Activated T-cell treated with anti-CD3 and anti-CD28 coated beads, Interleukin-2, amount 50 U/mL, for 72 hours (primary cell): ENCODE data around the gene PPP4R1. TPM values are rescaled to one million over a fixed set of nuclear protein-coding genes. Genes with fewer than 3 reads are reported as not detected.

Experiments
- ATAC-seq, 2 donors: fragments of 150-1000 bp; cut with Tn5 transposase; replicated peaks in 1 of 2; 2 replicates each; pipeline ENCODE4 v1.10.0; 2021; ENCODE audit warnings: moderate library complexity in 2 of 2, mild to moderate bottlenecking in 1 of 2
- DNase-seq, 2 donors: peaks; one replicate each; pipeline ENCODE4 v3.0.0; 2021 to 2022; ENCODE audit warnings: mixed read lengths in 1 of 2
- H3K27ac Mint-ChIP-seq: one replicate; pipeline ENCODE4 v1.8.0; 2022; ENCODE audit warnings: mild to moderate bottlenecking, moderate library complexity, mixed read lengths
- H3K27me3 Mint-ChIP-seq: one replicate; pipeline ENCODE4 v1.8.0; 2022; ENCODE audit warnings: low read depth, mixed read lengths
- H3K36me3 Mint-ChIP-seq, 2 donors: one replicate each; pipeline ENCODE4 v1.8.0; 2022; ENCODE audit warnings: mixed read lengths in 2 of 2, mild to moderate bottlenecking in 1 of 2; ENCODE audit not compliant: insufficient read depth in 2 of 2
- H3K4me1 Mint-ChIP-seq: one replicate; pipeline ENCODE4 v1.8.0; 2022; ENCODE audit warnings: low read depth, mixed read lengths
- H3K4me3 Mint-ChIP-seq, 2 donors: one replicate each; pipeline ENCODE4 v1.8.0; 2022; ENCODE audit warnings: mild to moderate bottlenecking in 2 of 2, mixed read lengths in 2 of 2, moderate library complexity in 2 of 2
- H3K9me3 Mint-ChIP-seq, 2 donors: one replicate each; pipeline ENCODE4 v1.8.0; 2022; ENCODE audit warnings: mixed read lengths in 2 of 2
- total RNA-seq, 2 donors: library from RNA; stranded (reverse); gene quantifications; one replicate each; pipeline ENCODE4 v1.2.3, GENCODE V29; 2022

Gene PPP4R1
- total RNA-seq, 2 donors from 2014 or later = 17.5 to 23.7 TPM

DNA sequence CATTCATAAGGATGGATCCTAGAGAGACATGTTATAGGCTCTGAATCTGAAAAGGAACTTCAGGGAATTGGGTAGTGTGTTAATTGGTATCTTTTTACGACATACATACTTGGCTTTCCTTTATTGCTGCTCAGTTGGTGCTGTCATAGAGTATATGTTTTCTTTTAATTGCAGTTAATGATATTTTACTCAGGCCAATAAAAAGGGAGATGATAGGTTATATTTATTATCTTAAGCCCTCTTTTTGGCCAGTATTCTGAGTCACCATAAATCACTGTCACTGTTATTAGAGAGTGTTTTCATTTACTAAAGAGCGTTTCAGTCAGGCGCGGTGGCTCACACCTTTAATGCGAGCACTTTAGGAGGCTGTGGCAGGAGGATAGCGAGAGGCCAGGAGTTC, 91.4 kb downstream of the PPP4R1 start:
- no peaks in the 10 kb centered on the region for H3K27me3 Mint-ChIP-seq
- H3K27ac Mint-ChIP-seq = no peak overlapping the region
- ATAC-seq = no peak
- H3K9me3 Mint-ChIP-seq = no peaks in the 10 kb centered on the region
- no peak for DNase-seq
- no peaks in the 10 kb centered on the region for H3K4me1 Mint-ChIP-seq
- no peak overlapping the region for H3K4me3 Mint-ChIP-seq
- H3K36me3 Mint-ChIP-seq = peaks cover 0 to 11% of the 10 kb centered on the region in 2 donors

DNA sequence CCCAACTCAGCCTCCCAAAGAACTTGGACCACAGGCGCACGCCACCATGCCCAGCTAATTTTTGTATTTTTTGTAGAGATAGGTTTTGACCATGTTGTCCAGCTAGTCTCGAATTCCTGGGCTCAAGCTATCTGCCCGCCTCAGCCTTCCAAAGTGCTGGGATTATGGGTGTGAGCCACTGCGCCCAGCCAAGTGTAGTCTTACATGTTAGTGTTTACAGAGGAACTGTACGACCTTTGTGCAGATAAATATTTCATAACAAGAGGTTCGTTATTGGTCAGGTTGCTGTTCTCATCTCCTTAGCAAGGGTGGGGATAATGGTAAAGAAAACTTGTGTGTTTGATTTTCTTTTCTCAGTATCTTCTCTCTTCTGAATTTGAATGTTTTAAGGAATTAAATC, 92.6 kb downstream of the PPP4R1 start:
- H3K4me3 Mint-ChIP-seq = no peak overlapping the region
- H3K4me1 Mint-ChIP-seq = no peaks in the 10 kb centered on the region
- DNase-seq (no peak), ATAC-seq (no peak)
- H3K9me3 Mint-ChIP-seq = no peaks in the 10 kb centered on the region
- H3K36me3 Mint-ChIP-seq = peaks cover 0 to 2% of the 10 kb centered on the region in 2 donors
- H3K27ac Mint-ChIP-seq = no peak overlapping the region
- H3K27me3 Mint-ChIP-seq = no peaks in the 10 kb centered on the region

DNA sequence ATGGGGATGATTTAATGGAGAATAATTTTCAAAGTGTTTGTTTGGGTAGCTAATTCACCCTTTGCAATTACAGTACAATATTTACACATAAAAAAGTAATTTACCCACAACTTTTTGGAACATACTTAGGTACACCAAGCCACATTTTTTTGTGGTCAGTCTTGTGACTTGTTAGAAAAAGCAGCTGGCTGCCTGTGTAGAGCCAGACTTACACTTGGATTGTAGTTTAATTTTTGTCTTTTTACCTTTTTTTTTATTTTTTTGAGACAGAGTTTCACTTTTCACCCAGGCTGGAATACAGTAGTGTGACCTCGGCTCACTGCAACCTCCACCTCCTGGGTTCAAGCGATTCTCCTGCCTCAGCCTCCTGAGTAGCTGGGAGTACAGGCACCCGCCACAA, 93.7 kb downstream of the PPP4R1 start:
- Mint-ChIP-seq H3K27me3 (no peaks in the 10 kb centered on the region), H3K36me3 (peaks cover 0 to 2% of the 10 kb centered on the region in 2 donors), H3K4me1 (no peaks in the 10 kb centered on the region), H3K9me3 (no peaks in the 10 kb centered on the region), H3K4me3 (no peak overlapping the region), H3K27ac (no peak overlapping the region)
- DNase-seq = no peak
- no peak for ATAC-seq

DNA sequence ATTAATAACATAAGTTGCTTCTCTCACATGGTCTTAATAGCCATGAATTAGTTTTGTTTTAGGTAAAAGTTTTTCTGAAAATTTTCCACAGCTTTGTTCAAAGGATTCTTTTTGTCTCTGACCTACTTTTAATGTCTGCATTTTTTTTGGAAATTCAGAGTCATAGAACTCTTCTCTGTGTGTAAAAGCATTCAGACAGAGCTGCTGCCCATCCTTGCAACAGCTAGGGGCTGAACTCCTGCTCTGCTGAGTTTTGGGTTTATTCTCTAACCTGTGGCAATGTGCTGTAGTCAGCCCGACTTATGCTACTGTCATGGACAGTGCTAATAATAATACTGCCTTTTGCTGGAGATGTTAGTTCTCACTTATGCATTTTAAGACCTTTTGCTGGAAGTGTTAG, 95.0 kb downstream of the PPP4R1 start:
- ATAC-seq = no peak
- Mint-ChIP-seq H3K4me1 (no peaks in the 10 kb centered on the region), H3K27me3 (no peaks in the 10 kb centered on the region), H3K27ac (no peak overlapping the region), H3K9me3 (no peaks in the 10 kb centered on the region), H3K36me3 (peaks cover 0 to 2% of the 10 kb centered on the region in 2 donors), H3K4me3 (no peak overlapping the region)
- DNase-seq = no peak

DNA sequence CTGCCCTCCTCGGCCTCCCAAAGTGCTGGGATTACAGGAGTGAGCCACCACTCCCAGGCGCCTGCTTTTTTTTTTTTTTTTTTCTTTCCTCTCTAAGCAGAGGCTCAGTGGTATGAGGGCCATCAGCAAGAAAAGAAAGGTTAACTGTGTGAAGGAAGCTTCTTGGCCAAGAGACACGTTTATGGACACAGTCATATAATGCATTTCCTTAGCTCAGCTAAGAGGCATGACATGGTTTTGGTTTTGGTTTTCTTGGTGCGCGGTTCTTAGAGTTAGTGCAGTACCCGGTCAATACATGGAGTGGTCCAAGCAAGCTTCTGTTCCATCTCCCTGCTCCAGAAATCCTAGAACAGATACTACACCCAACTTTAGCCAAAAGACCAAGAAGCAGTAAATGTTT, 96.5 kb downstream of the PPP4R1 start:
- no peak for DNase-seq
- Mint-ChIP-seq H3K4me3 (no peak overlapping the region), H3K27me3 (no peaks in the 10 kb centered on the region), H3K36me3 (peaks cover 0 to 2% of the 10 kb centered on the region in 2 donors), H3K4me1 (no peaks in the 10 kb centered on the region), H3K9me3 (no peaks in the 10 kb centered on the region), H3K27ac (no peak overlapping the region)
- ATAC-seq = no peak

DNA sequence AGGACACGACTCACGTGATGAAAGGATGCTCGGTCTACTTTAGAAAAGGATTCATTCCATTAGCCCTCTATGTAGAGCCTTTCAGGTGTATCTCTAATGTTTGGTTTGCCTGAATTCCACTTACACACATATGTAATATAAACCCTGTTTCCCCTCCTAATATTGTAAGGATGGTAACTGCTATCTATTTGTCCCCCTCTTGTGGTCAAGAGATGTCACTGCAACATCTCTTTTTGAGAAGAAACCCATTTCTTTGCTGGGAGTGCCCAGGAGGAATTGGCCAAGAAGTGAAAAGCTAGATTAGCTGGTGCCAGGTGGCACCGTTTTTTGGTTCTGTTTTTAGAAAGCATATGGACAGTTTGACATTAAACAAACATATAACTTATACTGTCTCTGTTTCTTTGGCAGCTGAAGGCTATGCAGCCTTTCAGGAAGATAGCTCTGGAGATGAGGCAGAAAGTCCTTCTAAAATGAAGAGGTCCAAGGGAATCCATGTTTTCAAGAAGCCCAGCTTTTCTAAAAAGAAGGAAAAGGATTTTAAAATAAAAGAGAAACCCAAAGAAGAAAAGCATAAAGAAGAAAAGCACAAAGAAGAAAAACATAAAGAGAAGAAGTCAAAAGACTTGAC, 97.8 kb downstream of the PPP4R1 start:
- ATAC-seq (no peak), DNase-seq (peak; percentile 4 to 19)
- no peak overlapping the region for H3K4me3 Mint-ChIP-seq
- no peaks in the 10 kb centered on the region for H3K9me3 Mint-ChIP-seq
- peaks cover 0 to 2% of the 10 kb centered on the region in 2 donors for H3K36me3 Mint-ChIP-seq
- H3K27ac Mint-ChIP-seq = peak overlapping the region; percentile 77
- H3K27me3 Mint-ChIP-seq = no peaks in the 10 kb centered on the region
- H3K4me1 Mint-ChIP-seq = no peaks in the 10 kb centered on the region

DNA sequence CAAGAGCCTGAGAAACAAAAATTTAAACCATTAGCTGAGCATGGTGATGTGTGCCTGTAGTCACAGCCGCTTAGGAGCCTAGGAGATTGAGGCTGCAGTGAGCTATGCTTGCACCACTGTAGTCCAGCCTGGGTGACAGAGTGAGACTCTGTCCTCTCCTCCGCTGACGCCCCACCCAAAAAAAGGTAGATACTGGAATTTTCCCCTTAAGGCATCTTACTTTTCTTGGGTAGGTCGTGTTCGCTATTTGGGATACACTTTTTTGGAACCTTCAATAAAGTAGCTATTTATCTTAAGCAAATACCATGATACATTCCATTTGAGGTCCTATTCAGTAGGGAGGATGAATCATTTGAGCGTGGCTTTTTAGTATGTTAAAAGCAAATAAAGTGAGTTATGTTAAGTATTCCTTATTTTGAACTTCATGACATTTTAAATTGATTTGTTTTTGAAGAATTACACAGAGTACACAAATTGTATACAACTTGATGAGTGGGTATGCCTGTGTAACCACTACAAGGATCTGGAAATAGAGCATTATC, 100.3 kb downstream of the PPP4R1 start:
- Mint-ChIP-seq H3K9me3 (no peaks in the 10 kb centered on the region), H3K36me3 (peaks cover 0 to 2% of the 10 kb centered on the region in 2 donors), H3K27ac (no peak overlapping the region), H3K4me3 (no peak overlapping the region), H3K27me3 (no peaks in the 10 kb centered on the region), H3K4me1 (no peaks in the 10 kb centered on the region)
- DNase-seq = no peak
- ATAC-seq = no peak

DNA sequence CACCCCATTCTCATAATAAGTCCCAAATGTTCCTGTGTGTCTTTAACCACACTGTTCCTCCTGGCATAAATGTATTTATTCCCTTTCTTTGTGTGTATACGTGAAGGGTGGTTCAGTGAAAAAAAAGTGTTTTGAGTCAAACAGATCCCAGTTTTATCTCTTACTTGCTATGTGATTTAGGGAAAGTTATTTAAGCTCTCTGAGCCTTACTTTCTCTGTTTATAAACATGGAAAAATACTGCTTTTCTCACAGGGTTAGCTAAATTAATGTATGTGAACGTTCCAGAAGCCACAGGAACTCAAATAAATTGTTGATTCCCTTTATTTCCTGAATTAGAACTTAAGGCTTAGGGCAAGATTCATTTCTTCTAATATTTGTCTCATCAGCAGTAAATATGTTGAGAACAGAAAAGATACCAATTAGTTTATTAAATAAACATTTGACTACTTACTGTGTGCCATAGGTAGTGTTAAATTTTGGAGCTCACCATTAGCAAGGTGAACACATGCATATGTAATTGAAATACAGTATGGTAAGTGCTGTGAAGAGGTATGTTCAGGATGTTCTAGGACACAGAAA, 105.8 kb downstream of the PPP4R1 start:
- Mint-ChIP-seq H3K4me1 (peaks cover 4% of the 10 kb centered on the region), H3K4me3 (no peak overlapping the region)

DNA sequence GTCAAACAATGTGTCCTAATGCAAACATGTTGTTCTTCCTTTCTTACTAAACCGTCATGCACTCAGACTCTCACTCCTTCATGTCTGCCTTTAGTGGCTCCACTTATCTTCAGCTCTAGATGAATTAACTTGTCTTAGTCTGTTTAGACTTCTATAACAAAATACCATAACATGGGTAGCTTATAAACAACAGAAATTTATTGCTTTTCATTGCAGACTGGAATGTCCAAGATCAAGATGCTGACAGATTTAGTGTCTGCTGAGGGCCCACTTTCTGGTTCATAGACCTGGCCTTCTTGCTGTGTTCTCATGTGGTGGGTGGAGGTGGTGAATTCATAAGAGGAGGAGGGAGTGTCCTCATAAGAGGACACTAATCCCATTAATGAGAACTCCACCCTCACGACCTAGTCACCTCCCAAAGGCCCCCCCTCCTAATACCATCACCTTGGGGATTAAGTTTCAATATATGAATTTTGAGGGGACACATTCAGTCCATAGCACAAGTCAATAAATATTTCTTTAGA, 106.7 kb downstream of the PPP4R1 start:
- peaks cover 3 to 5% of the 10 kb centered on the region in 2 donors for H3K9me3 Mint-ChIP-seq
- peaks cover 4% of the 10 kb centered on the region for H3K4me1 Mint-ChIP-seq
- H3K4me3 Mint-ChIP-seq = no peak overlapping the region
- H3K36me3 Mint-ChIP-seq = peaks cover 4 to 7% of the 10 kb centered on the region in 2 donors
- no peak for DNase-seq
- H3K27me3 Mint-ChIP-seq = no peaks in the 10 kb centered on the region
- no peak for ATAC-seq
- H3K27ac Mint-ChIP-seq = no peak overlapping the region

More for the DNA sequence above, 105.8 kb downstream of the PPP4R1 start:
- no peak for ATAC-seq
- no peaks in the 10 kb centered on the region for H3K27me3 Mint-ChIP-seq
- H3K36me3 Mint-ChIP-seq = peaks cover 0 to 3% of the 10 kb centered on the region in 2 donors
- no peak overlapping the region for H3K27ac Mint-ChIP-seq
- H3K9me3 Mint-ChIP-seq = peaks cover 0 to 2% of the 10 kb centered on the region in 2 donors
- DNase-seq = no peak

DNA sequence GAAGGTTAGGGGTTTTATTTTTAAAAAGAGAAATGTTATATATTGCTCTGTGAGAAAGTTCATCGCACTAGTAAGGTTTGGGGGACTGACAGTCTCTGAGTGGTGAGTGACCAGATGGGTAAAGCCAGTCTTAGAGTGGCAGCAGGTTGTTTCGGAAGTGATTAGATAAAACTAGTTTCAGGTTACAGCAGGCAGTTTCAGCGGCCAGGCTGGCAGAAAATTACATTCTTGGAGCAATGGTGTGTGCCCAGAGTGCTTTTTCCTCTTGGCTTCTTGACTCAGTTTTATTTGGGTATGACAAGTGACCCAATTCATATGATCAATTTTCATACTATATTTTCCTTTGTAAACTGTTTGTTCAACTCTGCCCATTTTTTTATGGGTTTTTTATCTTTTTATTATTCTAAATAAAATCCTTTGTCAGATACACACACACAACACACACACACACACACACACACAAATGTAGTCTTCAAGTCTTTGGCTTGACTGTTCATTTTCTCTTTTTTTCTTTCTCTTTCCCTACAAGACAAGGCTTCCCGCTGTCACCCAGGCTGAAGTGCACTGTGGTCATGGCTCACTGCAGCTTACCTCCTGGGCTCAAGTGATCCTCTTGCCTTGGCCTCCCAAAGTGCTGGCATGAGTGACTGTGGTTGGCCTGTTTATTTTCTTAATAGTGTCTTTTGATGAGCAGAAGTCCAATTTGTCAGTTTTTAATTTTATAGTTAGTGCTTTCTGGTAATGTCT, 108.1 kb downstream of the PPP4R1 start:
- no peak overlapping the region for H3K27ac Mint-ChIP-seq
- ATAC-seq = no peak
- no peak for DNase-seq
- H3K27me3 Mint-ChIP-seq = no peaks in the 10 kb centered on the region
- peaks cover 3 to 7% of the 10 kb centered on the region in 2 donors for H3K9me3 Mint-ChIP-seq
- H3K4me1 Mint-ChIP-seq = peaks cover 4% of the 10 kb centered on the region
- H3K36me3 Mint-ChIP-seq = peaks cover 7 to 10% of the 10 kb centered on the region in 2 donors
- no peak overlapping the region for H3K4me3 Mint-ChIP-seq

Other genes with a start within 250 kb of the PPP4R1 start
- gene RALBP1, start 139.0 kb downstream of the PPP4R1 start, total RNA-seq = 10 to 100 TPM; 48.4 to 58.7 TPM
- gene RAB31, start 93.7 kb upstream of the PPP4R1 start, total RNA-seq = under 1 TPM; 0.42 to 0.82 TPM